Effector CD4-positive, alpha-beta T cell (primary cell): ENCODE measurements around the gene PSMC3.

Experiments
- DNase-seq: peaks from one replicate; pipeline ENCODE4 v3.0.0-alpha.2; 2020
- total RNA-seq: gene quantifications from one replicate; lab custom pipeline; 2026; lab: John Stamatoyannopoulos, UW

The PSMC3 gene
- total RNA-seq, result 30.4 reads per million, percentile 56 among the genes with 10 or more reads in this experiment

GRCh38 chr11:47426062-47426956 is at the start of gene PSMC3:
PSMC3 (minus strand) TSS chr11:47426439; CDS start chr11:47426279, 160 bp downstream.
- peak; percentile 98 for DNase-seq

- DNase-seq, result no peak
Observed at GRCh38 chr11:47470671-47471070, 44.4 kb upstream of the PSMC3 start.

- DNase-seq, result no peak
Observed at GRCh38 chr11:47469361-47470179, 43.3 kb upstream of the PSMC3 start.

- DNase-seq, result no peak
Observed at GRCh38 chr11:47468598-47469214, 42.5 kb upstream of the PSMC3 start.

GRCh38 chr11:47467357-47467756 is 41.1 kb upstream of the PSMC3 start:
- DNase-seq, result no peak

GRCh38 chr11:47466701-47467250 is 40.5 kb upstream of the PSMC3 start:
- no peak for DNase-seq

- DNase-seq, result no peak
Observed at GRCh38 chr11:47466201-47466600, 40.0 kb upstream of the PSMC3 start.

GRCh38 chr11:47464483-47464882 is 38.2 kb upstream of the PSMC3 start:
- no peak for DNase-seq

- DNase-seq, result no peak
Observed at GRCh38 chr11:47461876-47462275, 35.6 kb upstream of the PSMC3 start.

- no peak for DNase-seq
Observed at GRCh38 chr11:47460571-47461235, 34.5 kb upstream of the PSMC3 start.

- peak; percentile 62 for DNase-seq
Observed at GRCh38 chr11:47454258-47454671, 28.0 kb upstream of the PSMC3 start.

GRCh38 chr11:47453365-47453764 is 27.1 kb upstream of the PSMC3 start:
- no peak for DNase-seq

GRCh38 chr11:47451990-47452389 is 25.8 kb upstream of the PSMC3 start:
- no peak for DNase-seq

- DNase-seq, result no peak
Observed at GRCh38 chr11:47451436-47451835, 25.2 kb upstream of the PSMC3 start.

- DNase-seq, result no peak
Observed at GRCh38 chr11:47449541-47449940, 23.3 kb upstream of the PSMC3 start.

- DNase-seq, result no peak
Observed at GRCh38 chr11:47448566-47449427, 22.6 kb upstream of the PSMC3 start, which contains the start of gene RAPSN. RAPSN (minus strand) TSS chr11:47449136; CDS start chr11:47448964, 172 bp downstream.

GRCh38 chr11:47447906-47448305 is 21.7 kb upstream of the PSMC3 start:
- DNase-seq, result no peak

GRCh38 chr11:47446833-47447232 is 20.6 kb upstream of the PSMC3 start:
- no peak for DNase-seq

- DNase-seq, result no peak
Observed at GRCh38 chr11:47445840-47446239, 19.6 kb upstream of the PSMC3 start.

GRCh38 chr11:47443817-47444216 is 17.6 kb upstream of the PSMC3 start:
- no peak for DNase-seq
